Measurements from ENCODE around the gene SCNN1B. TPM values are rescaled to one million over a fixed set of nuclear protein-coding genes. Genes with fewer than 3 reads are reported as not detected.

SCNN1B gene
- total RNA-seq, 1 donor, result not detected

DNA sequence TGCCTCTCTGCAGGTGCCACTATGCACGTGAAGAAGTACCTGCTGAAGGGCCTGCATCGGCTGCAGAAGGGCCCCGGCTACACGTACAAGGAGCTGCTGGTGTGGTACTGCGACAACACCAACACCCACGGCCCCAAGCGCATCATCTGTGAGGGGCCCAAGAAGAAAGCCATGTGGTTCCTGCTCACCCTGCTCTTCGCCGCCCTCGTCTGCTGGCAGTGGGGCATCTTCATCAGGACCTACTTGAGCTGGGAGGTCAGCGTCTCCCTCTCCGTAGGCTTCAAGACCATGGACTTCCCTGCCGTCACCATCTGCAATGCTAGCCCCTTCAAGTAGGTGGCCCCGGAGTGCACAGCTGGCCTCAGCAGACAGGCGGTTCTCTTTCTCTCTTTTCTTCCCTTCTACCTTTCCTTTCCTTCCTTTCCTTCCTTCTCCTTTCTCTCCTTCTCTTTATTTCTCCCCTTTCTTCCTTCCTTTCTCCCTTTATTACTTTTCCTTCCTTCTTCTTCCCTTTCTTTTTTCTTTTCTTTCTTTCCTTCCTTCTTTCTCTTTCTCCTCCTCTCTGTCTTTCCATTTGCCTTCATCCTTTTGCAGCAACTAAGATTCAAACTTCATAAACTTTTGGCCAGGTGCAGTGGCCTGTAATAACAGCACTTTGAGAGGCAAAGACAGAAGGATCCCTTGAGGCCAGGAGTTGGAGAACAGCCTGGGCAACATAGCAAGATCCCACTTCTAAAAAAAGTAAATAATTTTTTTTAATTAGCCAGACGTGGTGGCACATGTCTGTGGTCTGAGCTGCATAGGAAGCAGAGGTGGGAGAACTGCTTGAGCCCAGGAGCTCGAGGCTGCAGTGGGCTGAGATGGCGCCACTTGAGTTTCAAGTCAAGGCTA is 46.7 kb downstream of the SCNN1B start:
- H3K4me3 ChIP-seq (ENCODE audit: low read depth, low read length), result no peak overlapping the region
- DNase-seq (ENCODE audit: low read depth), result no peak
- TF ChIP-seq, protein P1, sequence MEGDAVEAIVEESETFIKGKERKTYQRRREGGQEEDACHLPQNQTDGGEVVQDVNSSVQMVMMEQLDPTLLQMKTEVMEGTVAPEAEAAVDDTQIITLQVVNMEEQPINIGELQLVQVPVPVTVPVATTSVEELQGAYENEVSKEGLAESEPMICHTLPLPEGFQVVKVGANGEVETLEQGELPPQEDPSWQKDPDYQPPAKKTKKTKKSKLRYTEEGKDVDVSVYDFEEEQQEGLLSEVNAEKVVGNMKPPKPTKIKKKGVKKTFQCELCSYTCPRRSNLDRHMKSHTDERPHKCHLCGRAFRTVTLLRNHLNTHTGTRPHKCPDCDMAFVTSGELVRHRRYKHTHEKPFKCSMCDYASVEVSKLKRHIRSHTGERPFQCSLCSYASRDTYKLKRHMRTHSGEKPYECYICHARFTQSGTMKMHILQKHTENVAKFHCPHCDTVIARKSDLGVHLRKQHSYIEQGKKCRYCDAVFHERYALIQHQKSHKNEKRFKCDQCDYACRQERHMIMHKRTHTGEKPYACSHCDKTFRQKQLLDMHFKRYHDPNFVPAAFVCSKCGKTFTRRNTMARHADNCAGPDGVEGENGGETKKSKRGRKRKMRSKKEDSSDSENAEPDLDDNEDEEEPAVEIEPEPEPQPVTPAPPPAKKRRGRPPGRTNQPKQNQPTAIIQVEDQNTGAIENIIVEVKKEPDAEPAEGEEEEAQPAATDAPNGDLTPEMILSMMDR (IDR thresholded peaks at IDR 0.05; ENCODE audit: insufficient read depth, low read length), result no peak

DNA sequence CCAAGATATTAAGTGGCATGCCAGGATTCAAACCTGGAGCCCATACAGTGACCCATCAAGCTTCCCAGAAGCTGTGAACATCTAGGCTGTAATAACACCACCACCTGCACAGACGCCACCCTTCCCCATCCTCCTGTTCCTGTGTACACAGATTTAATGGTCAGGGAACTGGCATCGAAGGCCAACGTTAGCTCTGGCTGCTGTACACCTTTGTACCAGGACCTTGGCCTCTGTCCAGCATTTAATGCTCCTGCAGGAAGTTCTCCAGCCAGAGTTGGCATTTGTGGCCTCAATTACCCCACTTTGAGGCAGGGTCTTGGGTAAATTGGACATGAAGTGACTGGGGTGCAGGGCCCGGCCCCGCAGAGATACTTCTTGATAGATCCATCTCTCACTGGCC is 49.3 kb downstream of the SCNN1B start:
- H3K4me3 ChIP-seq (ENCODE audit: low read depth, low read length), result no peak overlapping the region
- TF ChIP-seq, protein P1 (IDR thresholded peaks at IDR 0.05; ENCODE audit: insufficient read depth, low read length), result no peak
- DNase-seq (ENCODE audit: low read depth), result no peak

DNA sequence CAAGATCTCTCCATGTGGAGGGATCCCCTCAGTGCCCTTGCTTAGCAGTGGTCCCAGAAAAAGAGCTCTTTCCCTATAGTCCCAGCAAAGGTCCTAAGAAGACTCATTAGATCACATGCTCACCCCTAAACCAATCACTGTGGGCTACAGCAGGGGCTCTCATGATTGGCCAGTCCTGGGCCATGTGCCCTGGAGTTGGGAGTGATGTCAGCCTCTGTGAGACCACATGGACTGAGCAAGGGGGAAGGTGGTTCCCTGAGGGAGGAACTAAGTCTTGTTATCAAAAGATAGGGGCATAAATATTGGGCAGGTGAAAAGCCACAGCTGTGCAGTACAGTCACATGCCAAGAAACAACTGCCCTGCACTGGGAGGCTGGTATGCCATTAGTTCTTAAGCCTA is 51.3 kb downstream of the SCNN1B start:
- TF ChIP-seq, protein P1 (IDR thresholded peaks at IDR 0.05; ENCODE audit: insufficient read depth, low read length), result no peak

DNA sequence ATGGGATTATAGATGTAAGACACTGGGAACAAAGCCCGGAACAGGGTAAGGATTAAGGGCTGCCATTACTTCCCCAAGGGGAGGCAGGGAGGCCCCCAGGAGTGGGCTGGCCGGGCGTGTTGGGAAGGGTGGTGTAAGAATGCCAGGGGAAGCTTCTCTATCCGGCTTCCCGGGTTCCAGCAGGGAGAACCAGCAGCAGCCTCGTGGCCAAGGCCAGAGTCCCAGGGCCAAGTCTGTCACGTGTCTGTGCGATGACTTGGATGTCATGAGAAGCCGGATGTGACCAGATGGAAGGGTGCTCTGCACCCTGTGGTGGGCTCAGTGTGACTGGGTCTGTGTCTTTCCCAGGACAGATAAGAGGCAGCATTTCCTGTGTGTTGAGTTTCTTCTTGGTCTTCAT is 52.1 kb downstream of the SCNN1B start:
- no peak for DNase-seq (ENCODE audit: low read depth)
- no peak overlapping the region for H3K4me3 ChIP-seq (ENCODE audit: low read depth, low read length)
- TF ChIP-seq, protein P1 (IDR thresholded peaks at IDR 0.05; ENCODE audit: insufficient read depth, low read length), result no peak

More for the DNA sequence above, 51.3 kb downstream of the SCNN1B start:
- no peak for DNase-seq (ENCODE audit: low read depth)
- no peak overlapping the region for H3K4me3 ChIP-seq (ENCODE audit: low read depth, low read length)

DNA sequence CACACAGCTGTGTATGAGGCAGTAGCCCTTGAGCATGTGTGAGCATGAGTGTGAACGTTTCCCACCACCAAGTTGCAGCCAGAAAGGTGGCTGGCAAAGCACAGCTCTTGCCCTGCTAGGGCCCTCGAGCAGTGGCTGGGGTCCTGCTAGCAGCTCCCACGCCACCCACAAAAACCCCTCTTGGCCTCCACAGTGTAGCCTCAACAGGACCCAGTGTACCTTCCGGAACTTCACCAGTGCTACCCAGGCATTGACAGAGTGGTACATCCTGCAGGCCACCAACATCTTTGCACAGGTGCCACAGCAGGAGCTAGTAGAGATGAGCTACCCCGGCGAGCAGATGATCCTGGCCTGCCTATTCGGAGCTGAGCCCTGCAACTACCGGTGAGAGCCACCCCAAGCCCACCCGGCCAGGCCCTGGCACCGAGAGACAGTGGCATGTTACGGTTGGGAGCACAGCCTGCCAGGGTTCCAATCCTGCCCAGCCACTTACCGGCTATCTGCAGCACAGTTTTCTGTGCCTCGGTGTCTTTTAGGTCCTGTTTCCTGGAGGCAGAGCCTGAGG is 53.1 kb downstream of the SCNN1B start:
- no peak for DNase-seq (ENCODE audit: low read depth)
- H3K4me3 ChIP-seq (ENCODE audit: low read depth, low read length), result no peak overlapping the region
- TF ChIP-seq, protein P1 (IDR thresholded peaks at IDR 0.05; ENCODE audit: insufficient read depth, low read length), result no peak

DNA sequence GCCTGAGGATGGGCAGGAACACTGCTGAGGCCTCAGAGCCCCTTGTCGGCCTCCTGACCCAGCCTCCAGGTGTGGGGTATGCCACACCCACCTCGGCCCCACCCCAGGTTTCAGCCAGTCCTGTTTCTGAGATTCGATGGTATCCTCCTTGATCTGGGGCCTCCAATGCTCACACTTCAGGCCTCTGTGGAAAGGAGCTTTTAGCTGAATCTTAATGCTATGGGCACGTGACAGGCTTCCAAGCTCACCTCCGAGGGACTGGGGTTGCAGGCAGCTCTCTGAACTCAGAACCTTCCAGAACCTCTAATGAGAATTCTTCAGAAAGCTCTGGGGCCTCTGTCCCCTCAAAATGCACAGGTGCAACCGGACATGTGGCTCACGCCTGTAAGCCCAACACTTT is 54.8 kb downstream of the SCNN1B start:
- DNase-seq (ENCODE audit: low read depth), result no peak
- H3K4me3 ChIP-seq (ENCODE audit: low read depth, low read length), result no peak overlapping the region
- TF ChIP-seq, protein P1 (IDR thresholded peaks at IDR 0.05; ENCODE audit: insufficient read depth, low read length), result no peak
